ENCODE measurements around the gene TMEM190.

Gene TMEM190

GRCh38 chr19:55352549-55353145, 24.0 kb upstream of the TMEM190 start:
- DNase-seq: no peak

- no peak for DNase-seq
Observed at GRCh38 chr19:55353356-55353802, 23.2 kb upstream of the TMEM190 start.

- no peak for DNase-seq
Observed at GRCh38 chr19:55353803-55354697, 22.6 kb upstream of the TMEM190 start.

GRCh38 chr19:55354698-55355212, 21.9 kb upstream of the TMEM190 start, which contains the start of gene COX6B2:
COX6B2 (minus strand) TSS chr19:55354719; CDS start chr19:55354521, 198 bp downstream.
- DNase-seq: no peak

GRCh38 chr19:55355213-55355821, 21.3 kb upstream of the TMEM190 start:
- no peak for DNase-seq

GRCh38 chr19:55358493-55358892, 18.1 kb upstream of the TMEM190 start:
- DNase-seq: no peak

- no peak for DNase-seq
Observed at GRCh38 chr19:55358943-55359908, 17.4 kb upstream of the TMEM190 start.

- DNase-seq: no peak
Observed at GRCh38 chr19:55360902-55361301, 15.7 kb upstream of the TMEM190 start.

- no peak for DNase-seq
Observed at GRCh38 chr19:55362174-55362989, 14.2 kb upstream of the TMEM190 start.

GRCh38 chr19:55362990-55363716, 13.5 kb upstream of the TMEM190 start, which contains the start of gene GARIN5B:
GARIN5B (minus strand) TSS chr19:55363260; CDS start chr19:55363066, 194 bp downstream.
- DNase-seq: no peak

- no peak for DNase-seq
Observed at GRCh38 chr19:55365245-55365644, 11.4 kb upstream of the TMEM190 start.

- no peak for DNase-seq
Observed at GRCh38 chr19:55365964-55366363, 10.7 kb upstream of the TMEM190 start.

- no peak for DNase-seq
Observed at GRCh38 chr19:55366790-55367189, 9.8 kb upstream of the TMEM190 start.

- no peak for DNase-seq
Observed at GRCh38 chr19:55368106-55368505, 8.5 kb upstream of the TMEM190 start.

- no peak for DNase-seq
Observed at GRCh38 chr19:55368701-55369563, 7.7 kb upstream of the TMEM190 start.

GRCh38 chr19:55369653-55370304, 6.8 kb upstream of the TMEM190 start:
- DNase-seq: no peak

GRCh38 chr19:55370305-55370988, 6.2 kb upstream of the TMEM190 start, which contains the start of gene IL11:
IL11 (minus strand) TSS chr19:55370463; CDS start chr19:55370310, 153 bp downstream.
- DNase-seq: no peak

All from GOT3 (cell line).